B cell (primary cell): ENCODE data around the gene TIAM1.

Experiments
- EZH2 ChIP-seq: IDR thresholded peaks from 2 replicates; pipeline ENCODE4 v1.6.1; 2012; ENCODE audit warnings: borderline replicate concordance, low read depth, mild to moderate bottlenecking, moderate library complexity, low read length; ENCODE audit not compliant: insufficient read depth, poor library complexity, severe bottlenecking
- TF ChIP-seq, protein P1 (sequence below): fragments of 200-600 bp; IDR thresholded peaks from one replicate; pipeline ENCODE4 v1.8.0; 2022; ENCODE audit warnings: antibody characterized with exemption, mild to moderate bottlenecking

DNA sequence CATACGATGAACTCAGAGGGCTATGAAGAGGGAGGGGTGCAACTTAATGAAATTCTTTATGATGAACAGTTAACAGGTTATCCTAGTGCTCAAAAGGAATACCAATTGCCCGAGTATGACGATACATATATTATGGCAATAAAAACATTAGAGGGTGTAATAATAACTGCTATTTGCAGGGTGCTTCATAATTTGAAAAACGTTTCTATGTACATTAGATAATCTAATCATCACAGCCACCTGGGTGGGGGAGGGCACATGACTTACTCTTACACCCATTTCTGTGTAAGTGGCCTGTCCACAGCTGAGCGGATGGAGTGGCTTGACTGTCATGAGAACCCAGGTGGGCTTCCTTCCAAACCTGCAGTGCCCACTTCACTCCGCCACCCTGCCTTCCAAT is 46.3 kb downstream of the TIAM1 start:
- TF ChIP-seq, protein P1, sequence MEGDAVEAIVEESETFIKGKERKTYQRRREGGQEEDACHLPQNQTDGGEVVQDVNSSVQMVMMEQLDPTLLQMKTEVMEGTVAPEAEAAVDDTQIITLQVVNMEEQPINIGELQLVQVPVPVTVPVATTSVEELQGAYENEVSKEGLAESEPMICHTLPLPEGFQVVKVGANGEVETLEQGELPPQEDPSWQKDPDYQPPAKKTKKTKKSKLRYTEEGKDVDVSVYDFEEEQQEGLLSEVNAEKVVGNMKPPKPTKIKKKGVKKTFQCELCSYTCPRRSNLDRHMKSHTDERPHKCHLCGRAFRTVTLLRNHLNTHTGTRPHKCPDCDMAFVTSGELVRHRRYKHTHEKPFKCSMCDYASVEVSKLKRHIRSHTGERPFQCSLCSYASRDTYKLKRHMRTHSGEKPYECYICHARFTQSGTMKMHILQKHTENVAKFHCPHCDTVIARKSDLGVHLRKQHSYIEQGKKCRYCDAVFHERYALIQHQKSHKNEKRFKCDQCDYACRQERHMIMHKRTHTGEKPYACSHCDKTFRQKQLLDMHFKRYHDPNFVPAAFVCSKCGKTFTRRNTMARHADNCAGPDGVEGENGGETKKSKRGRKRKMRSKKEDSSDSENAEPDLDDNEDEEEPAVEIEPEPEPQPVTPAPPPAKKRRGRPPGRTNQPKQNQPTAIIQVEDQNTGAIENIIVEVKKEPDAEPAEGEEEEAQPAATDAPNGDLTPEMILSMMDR: no peak
- TF ChIP-seq EZH2: no peak
